GM18499 (cell line): ENCODE measurements around the gene TMEM131.

Experiments used
- ATAC-seq: cut with Tn5 transposase; IDR thresholded peaks from one replicate; pipeline ENCODE4 v1.9.1; 2021; ENCODE audit warnings: moderate number of reproducible peaks; ENCODE audit not compliant: insufficient read depth, unreplicated experiment

The TMEM131 gene

DNA sequence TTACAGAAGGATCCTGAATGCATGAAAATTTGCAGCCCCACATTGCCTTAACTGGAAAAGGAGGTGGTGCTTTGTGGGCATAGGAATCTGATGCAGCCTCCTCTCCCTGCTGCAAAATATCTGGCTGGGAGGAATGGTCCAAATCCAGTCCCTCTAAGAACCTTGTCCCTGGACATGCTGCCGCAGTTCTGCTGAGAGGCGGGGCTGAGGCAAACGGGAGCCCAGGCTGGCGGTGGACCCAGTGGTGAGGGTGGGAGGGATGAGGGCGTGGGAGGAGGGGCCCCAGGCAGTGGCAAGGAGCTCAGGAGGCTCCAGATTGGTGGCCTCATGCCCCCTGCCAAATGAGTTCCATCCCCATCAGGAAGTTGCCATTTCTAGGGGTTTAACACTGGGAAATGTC is 246.2 kb downstream of the TMEM131 start:
- no peak for ATAC-seq

DNA sequence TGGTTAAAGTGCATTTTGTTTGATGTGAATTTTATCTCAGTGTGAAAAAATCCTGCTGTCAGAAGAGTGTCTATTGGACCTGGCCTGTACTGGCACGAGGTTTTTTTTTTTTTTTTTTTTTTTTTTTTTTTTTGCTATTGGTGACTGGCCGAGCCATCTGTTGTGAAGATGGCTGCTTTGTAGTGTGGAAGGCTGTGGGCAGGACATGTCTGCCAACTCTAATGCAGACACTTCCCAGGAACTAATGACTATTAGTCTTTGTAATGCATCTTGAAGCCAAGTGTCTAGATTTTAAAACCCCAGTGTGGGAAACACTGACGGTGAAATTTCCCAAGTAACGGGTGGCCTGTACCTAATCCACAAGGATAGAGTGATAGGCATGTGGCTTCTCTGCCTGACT is 248.0 kb downstream of the TMEM131 start:
- no peak for ATAC-seq

DNA sequence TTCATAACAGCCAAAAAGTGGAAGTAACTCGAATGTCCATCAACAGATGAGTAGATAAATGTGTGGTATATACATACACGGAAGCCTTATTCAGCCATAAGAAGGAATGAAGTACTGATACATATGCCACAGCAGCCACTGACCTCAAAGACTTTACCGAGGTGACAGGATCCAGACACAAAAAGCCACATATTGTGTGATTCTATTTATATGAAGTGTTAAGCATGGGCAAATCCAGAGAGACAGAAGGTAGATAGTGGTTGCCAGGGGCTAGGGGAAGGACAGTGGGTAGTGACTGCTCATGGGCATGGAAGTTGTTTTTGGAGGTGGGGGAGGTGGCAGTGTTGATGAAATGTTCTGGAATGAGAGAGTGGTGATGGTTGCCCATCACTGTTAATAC is 248.5 kb downstream of the TMEM131 start:
- no peak for ATAC-seq

DNA sequence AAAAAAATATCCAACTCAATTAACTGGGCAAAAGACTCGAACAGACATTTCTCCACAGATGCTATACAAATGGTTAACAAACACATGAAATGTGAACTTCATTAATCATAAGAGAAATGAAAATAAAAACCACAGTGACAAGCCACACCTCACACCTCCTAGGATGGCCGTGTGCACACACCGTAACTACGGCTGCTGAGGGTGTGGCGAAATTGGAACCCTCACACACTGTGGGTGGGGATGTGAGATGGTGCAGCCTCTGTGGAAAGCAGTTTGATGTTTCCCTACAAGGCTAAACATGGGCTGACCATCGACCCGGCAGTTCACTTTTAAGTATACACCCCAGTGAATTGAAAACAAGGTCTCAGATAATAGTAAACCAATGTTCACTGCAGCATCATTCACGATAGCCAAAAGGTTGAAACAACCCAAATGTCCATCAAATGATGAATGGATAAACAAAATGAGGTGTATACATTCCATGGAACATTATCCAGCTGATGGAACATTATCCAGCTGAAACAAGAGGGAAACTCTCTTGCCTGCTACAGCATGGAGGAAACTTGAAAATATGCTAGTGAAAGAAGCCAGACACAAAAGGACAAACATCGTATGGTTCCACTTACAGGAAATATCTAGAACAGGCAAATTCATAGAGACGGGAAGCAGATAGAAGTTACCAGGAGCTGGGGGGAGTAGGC is 250.1 kb downstream of the TMEM131 start:
- no peak for ATAC-seq

DNA sequence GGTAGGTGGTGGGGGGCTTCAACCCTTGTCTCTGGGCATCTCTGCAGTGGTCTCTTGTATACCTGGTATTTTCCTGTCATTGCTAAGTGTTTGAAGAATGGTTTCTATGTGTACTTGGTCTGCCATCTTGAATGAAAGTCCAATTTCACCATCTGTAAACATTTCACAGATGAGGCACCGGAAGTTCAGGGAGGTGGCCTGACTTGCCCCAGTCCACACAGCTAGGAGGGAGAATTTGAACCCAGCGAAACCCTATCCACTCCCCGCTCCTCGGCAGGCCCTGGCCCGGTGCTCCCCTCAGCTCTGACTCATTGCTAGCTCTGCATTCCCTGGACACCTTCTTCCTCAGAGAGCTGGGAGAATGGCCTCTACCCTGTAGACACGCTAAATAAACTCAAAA is 251.8 kb downstream of the TMEM131 start:
- ATAC-seq, result no peak

DNA sequence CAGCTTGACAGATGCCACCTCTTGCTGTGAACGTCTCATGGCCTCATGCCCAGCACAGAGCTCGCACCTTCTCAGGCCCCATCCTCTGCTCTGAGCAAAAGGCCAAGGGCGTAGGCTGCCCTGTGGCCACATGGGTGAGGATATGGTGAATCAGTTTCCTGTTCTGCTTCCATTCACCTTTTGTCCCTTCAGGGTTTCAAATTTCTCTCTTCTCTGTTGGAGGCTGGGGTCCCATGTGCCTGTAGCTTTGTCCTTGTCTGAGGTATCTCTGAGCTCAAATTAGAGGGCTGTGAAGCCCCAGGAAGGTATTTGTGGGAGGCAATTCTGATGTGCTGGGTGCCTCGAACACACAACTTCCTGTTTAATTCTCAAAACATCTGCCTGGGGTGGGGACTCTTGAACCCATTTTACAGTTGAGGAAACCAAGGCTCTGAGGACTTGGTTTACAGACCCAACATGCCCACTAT is 253.3 kb downstream of the TMEM131 start:
- no peak for ATAC-seq

DNA sequence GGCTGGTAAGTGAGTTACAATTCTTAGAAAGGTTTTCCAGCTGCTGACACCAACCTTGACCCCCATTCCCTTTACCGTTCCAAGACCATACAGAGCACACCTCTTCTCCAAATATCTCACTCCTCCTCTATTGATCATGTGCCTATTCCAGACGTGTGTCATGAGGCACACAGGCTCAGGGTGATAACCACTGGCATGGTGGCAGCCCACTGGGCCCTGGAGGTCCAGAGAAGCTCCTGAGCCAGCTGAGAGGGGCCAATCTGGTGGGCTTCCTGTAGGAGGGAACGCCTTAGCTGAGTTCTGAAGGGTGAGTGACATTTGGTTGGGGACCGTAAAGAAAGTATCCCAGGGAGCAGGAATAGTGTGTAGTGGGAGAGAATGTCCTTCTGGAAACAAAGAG is 254.1 kb downstream of the TMEM131 start:
- no peak for ATAC-seq

DNA sequence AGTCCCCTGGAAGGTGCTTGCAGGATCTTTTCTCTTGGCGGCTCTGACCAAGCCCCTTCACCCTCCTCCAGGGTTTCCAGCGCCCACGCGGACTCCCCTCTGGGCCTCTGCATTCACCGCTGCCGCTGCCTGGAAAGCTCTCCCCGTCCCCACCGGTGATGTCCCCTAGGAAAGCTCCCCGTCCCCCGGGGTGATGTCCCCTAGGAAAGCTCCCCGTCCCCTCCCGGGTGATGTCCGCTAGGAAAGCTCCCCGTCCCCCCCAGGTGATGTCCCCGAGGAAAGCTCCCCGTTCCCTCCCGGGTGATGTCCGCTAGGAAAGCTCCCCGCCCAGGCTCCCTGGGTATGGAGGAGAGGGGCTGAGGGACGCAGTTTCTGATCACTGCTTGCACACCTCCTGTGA is 254.5 kb downstream of the TMEM131 start:
- ATAC-seq, result no peak

DNA sequence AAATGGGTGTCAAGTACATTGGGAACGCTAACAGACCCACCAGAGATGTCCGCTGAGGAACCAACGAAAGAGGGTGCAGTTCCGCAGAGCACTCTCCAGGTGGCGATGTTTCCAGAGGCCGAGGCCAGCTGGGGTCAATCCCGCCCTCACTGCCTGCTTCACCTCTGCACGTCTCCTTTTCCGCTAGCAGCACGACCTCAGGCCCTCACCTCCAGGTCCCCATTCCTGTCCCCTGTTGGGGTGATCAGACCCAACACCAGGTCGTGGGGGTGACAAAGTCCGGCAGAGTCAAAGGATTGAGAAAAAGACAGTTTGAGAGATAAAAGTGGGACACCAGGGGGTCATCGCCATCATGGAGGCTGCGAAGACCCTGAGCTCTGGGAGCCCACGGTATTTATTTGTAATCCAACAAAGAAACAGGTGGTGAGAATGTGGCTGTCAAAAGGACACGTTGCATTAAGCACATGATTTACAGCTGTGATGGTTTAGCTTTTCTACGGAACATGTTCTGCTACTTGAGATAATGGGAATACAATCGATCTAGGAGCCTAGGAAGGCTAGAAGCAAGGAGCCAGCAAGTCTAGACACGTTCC is 255.1 kb downstream of the TMEM131 start:
- no peak for ATAC-seq

DNA sequence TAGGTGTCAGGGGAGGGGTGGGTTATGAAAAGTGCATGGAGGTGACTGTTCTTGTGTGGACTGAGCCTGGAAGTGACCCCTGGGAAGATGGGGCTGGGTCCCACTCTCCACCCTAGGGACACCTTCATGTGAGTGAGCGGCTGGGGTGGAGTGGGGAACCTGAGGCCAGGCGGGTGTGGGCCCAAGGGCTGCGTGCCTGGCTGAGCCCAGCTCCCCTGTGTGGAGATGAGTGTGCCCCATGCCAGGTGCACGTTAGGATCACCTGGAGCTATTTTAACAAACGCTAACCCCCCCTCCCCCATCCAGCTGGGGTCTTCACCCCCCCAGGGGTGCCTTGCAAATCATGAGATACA is 255.9 kb downstream of the TMEM131 start:
- ATAC-seq, result no peak

DNA sequence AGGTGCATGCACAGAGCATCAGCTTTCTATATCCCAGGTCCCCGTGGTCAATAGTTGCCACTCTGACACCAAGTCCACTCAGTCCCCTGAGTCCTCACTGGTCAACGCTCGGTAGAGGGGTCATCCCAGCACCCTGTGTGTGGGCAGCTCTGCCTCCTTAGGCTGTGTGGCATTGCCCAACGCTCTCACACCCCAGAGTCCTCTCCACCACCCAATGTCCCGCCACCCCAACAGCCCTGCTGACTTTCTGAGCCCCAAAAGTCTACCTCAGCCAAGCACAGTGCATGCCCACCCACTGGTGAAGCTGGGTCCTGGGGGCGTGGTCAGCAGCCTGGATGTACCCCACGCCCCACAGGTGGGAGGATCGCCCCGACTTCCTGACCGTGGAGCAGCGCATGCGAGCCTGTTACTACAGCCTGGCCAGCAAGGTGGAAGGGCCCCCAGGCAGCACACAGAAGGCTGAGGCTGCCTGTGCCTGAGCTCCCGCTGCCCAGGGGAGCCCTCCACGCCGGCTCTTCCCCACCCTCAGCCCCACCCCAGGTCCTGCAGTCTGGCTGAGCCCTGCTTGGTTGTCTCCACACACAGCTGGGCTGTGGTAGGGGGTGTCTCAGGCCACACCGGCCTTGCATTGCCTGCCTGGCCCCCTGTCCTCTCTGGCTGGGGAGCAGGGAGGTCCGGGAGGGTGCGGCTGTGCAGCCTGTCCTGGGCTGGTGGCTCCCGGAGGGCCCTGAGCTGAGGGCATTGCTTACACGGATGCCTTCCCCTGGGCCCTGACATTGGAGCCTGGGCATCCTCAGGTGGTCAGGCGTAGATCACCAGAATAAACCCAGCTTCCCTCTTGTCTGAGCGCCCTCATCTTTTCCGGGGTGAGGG is 256.5 kb downstream of the TMEM131 start:
- no peak for ATAC-seq

DNA sequence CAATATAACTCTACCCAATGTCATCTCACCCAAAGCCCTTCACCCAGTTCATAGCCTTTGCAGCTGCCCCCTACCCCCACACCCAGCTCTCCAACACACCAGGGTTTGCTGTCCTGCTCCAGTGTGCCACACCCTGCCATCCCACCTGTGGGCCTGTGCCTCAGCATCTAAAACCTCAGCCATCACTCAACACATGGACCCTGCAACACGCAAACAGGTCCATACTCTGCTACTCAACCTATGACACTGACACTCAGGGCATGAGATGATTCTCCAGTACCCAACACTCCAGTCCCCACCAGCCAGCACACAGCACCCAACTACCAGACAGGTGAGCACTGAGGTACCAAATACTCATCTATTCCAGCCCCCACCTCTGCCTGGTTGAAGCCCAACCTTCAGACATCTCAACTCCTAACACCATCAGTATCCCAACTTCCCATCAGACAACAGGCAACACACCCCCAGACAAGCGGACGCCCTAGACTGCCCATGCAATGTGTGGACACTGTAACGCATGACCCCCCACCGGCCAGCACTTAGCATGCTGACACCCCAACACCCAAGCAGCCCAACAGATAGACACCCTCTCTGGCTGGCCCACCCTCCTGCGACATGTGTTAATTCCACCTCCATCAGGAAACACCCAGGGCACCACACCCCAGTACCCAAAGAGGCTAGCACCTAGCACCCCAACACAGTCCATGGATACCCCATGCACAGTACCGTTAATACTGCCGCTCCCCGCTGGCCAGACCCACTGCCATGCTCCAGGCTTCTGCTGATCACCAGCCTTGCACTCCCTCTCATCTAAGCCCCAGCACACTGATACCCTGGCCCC is 257.3 kb downstream of the TMEM131 start:
- ATAC-seq, result no peak

DNA sequence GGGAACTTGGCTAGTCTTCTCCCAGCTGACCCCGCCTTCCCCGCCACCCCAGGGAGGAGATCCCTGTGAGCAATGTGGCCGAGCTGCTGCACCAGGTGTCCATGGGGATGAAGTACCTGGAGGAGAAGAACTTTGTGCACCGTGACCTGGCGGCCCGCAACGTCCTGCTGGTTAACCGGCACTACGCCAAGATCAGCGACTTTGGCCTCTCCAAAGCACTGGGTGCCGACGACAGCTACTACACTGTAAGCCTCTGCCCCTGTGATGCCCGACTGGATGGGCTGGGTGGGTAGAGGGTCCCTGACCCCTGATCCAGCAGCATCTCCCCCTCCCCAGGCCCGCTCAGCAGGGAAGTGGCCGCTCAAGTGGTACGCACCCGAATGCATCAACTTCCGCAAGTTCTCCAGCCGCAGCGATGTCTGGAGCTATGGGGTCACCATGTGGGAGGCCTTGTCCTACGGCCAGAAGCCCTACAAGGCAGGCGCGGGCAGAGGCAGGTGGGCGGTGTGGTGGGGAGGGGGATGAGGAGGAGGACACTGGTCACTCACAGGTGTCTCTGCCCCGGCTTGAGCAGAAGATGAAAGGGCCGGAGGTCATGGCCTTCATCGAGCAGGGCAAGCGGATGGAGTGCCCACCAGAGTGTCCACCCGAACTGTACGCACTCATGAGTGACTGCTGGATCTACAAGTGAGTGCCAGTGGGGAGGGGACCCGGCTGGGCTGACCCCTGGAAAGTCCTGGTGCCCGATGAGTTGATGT is 258.1 kb downstream of the TMEM131 start:
- no peak for ATAC-seq

DNA sequence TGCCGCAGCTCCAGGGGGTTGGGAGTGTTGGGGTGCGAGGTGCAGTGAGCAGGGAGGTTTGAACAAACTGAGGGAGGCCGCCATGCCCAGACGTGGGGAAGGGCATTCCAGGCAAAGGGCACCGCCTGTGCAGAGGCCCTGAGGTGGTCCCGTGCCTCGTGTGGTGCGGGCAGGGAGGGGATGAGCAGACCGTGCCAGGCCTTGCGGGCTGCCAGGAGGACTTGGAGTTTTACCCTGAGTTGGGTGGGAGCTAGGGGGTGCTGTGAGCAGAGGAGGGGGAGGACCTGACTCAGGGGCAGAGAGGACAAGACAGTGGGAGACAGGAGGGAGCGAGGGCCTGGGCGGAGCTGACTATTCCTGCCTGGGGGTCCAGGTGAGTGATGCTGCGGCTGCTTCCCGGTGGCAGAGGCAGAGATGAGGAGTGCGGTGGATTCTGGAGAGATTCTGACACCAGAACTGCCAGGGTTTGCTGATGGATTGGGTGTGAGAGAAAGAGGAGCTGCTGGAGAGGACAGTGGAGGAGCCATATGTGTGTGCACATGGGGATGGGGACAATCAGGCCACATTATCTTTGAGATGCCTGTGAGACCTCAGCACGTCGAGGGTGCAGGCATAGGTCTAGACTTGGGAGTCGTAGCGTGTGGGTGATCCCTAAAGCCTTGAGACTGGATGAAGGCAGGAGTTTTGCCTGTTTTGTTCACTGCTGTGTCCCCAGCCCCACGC is 259.0 kb downstream of the TMEM131 start:
- ATAC-seq, result no peak

DNA sequence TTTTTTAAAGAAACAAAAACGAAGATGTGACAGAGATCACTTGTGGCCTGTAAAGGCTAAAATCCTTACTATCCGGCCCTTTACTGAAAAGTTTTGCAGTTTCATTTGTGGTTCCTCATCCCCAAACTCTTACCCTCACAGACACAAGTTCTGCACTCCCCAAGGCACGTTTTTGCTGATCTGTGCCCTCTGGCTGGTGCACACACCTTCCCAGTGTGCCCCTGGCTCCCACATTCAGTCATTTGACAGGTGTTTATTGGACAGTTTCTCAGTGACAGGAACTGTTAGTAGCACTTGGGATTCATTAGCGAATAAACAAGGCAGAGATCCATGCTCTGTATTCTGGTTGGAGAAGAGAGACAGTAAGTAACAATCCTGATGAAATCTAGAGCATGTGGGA is 259.6 kb downstream of the TMEM131 start:
- no peak for ATAC-seq

DNA sequence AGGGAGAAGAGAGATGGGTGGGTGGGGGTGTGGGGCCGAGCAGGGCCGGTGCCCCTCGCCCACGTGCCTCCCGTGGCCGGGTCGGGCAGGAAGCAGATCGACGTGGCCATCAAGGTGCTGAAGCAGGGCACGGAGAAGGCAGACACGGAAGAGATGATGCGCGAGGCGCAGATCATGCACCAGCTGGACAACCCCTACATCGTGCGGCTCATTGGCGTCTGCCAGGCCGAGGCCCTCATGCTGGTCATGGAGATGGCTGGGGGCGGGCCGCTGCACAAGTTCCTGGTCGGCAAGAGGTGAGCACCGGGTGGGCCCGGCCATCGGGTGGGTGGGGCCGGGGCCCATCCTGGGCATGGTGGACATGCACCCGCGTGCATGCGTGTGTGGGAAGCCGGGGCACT is 260.6 kb downstream of the TMEM131 start:
- ATAC-seq, result no peak

DNA sequence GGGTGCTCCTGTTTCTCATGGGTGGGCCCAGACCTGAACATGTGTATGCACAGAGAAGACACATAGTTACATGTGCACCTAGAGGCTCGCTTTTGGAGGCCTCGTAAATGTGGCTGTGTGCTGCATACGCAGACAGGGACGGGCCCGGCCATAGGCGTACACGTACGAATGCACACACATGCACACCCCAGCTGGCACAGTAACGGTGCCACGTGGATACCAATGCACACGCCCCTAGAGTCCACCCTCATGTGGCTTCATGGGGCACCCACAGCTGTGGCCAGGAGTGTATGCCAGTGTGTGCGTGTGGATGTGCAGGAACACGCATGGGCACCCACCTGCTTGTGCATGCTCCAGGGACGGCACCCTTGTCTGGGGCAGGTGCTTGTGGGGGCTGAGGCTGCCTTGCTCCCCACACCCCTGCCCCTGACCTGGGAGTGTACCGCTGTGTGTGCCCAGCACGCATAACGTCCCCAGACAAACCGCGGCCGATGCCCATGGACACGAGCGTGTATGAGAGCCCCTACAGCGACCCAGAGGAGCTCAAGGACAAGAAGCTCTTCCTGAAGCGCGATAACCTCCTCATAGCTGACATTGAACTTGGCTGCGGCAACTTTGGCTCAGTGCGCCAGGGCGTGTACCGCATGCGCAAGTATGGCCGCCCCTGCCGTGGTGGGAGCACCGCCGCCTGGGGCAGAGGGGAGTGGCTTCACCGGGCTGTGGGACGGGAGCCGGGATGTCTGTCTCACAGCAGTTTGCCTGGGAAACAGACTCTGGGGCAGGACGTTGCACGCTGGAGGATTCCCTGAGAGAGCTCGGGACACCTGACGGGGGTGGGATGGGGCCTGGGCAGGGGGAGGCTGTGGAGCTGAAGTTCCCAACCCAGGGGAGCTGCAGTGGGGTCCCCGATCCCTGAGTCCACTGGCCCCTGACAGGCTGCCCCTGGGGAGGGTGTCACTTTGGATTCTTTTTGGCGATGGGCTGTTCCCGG is 261.4 kb downstream of the TMEM131 start:
- no peak for ATAC-seq
